Hepatocyte (in vitro differentiated cells): ENCODE results near the gene NBAS.

ENCODE experiments used
- EZH2 ChIP-seq: fragments of 200-600 bp; sonication (generic); IDR thresholded peaks from 2 replicates; pipeline ENCODE4 v1.6.1; 2016; ENCODE audit warnings: antibody characterized with exemption, mild to moderate bottlenecking, borderline replicate concordance
- TF ChIP-seq, protein P1 (sequence below): fragments of 200-600 bp; sonication (generic); IDR thresholded peaks from 2 replicates; pipeline ENCODE4 v1.5.1; 2016; ENCODE audit warnings: antibody characterized with exemption, mild to moderate bottlenecking; ENCODE audit not compliant: poor library complexity

DNA sequence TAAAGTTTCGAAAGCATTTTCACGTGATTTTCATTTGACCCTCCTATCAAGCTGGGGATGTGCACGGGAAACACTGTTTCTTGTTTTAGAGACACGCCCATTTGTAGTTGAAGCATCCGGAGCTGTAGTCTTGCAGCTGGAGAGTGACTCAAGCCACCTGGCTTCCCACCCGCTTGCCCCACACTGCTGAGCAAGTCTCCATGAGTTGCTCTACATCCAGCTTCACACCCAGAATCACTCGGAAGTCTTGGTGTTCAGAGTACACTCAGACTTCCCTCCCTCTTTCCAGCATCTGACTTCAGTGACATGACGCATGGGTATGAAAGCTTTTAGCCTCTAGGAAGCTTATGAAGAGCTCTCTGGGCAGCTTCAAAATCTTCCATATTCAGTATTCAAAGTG lies 262.4 kb downstream of the NBAS start:
- TF ChIP-seq, protein P1, sequence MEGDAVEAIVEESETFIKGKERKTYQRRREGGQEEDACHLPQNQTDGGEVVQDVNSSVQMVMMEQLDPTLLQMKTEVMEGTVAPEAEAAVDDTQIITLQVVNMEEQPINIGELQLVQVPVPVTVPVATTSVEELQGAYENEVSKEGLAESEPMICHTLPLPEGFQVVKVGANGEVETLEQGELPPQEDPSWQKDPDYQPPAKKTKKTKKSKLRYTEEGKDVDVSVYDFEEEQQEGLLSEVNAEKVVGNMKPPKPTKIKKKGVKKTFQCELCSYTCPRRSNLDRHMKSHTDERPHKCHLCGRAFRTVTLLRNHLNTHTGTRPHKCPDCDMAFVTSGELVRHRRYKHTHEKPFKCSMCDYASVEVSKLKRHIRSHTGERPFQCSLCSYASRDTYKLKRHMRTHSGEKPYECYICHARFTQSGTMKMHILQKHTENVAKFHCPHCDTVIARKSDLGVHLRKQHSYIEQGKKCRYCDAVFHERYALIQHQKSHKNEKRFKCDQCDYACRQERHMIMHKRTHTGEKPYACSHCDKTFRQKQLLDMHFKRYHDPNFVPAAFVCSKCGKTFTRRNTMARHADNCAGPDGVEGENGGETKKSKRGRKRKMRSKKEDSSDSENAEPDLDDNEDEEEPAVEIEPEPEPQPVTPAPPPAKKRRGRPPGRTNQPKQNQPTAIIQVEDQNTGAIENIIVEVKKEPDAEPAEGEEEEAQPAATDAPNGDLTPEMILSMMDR = no peak
- TF ChIP-seq EZH2 = no peak
